AG04450 (cell line): ENCODE results near the gene WDR93. TPM values are rescaled to one million over a fixed set of nuclear protein-coding genes. Genes with fewer than 3 reads are reported as not detected.

Experiments used
- CTCF ChIA-PET: fragments of 300-600, 350-600 bp; formaldehyde crosslinking; extraction: SDS; loops from one replicate; lab custom pipeline; 2022; ENCODE audit warnings: antibody characterized with exemption, inconsistent platforms; lab: Charles Lee
- POLR2A ChIA-PET: fragments of 350-600 bp; formaldehyde crosslinking; extraction: SDS; loops from one replicate; lab custom pipeline; 2021; ENCODE audit warnings: antibody characterized with exemption, inconsistent platforms; lab: Yijun Ruan, JAX
- DNase-seq: peaks from one replicate; pipeline ENCODE4 v3.0.0-alpha.2; 2011; ENCODE audit warnings: low read depth, low spot score
- H3K27ac ChIP-seq: one replicate; pipeline ENCODE4 v1.5.1; 2012; ENCODE audit warnings: low read depth, low read length, control low read depth
- H3K27me3 ChIP-seq: one replicate; pipeline ENCODE4 v1.6.0; 2012; ENCODE audit warnings: low read length; ENCODE audit not compliant: control insufficient read depth, insufficient read depth
- H3K4me3 ChIP-seq: 2 replicates; pipeline ENCODE4 v1.5.1; 2011; ENCODE audit warnings: mild to moderate bottlenecking, low read depth, low read length, control low read depth
- H3K9me3 ChIP-seq: 2 replicates; pipeline ENCODE4 v1.5.1; 2012; ENCODE audit warnings: low read length; ENCODE audit not compliant: control insufficient read depth, insufficient read depth
- CTCF ChIP-seq: IDR thresholded peaks from 2 replicates; pipeline ENCODE4 v1.5.1; 2011; ENCODE audit warnings: low read depth, low read length, control low read depth, inconsistent platforms
- polyA plus RNA-seq: library from polyadenylated mRNA; depleted of rRNA; stranded (reverse); fragments of >200 nt; gene quantifications from 2 replicates; pipeline ENCODE4 v1.2.3, GENCODE V29; 2011

WDR93 gene
- polyA plus RNA-seq, 1 experiment = 0.05 TPM

- POLR2A ChIA-PET = interaction anchor here (0.9 kb wide), 1 partner anchor 10 kb away, joined by 4 read pairs; no protein-coding TSS in a partner anchor
- H3K4me3 ChIP-seq = peak within 1 kb of the TSS; percentile 59
- CTCF ChIA-PET = interaction anchor here (0.9 to 19.0 kb wide), 5 partner anchors 10 to 138 kb away, joined by 3 to 498 read pairs (median 13); no protein-coding TSS in a partner anchor
- TF ChIP-seq CTCF = peak; percentile 70
- H3K9me3 ChIP-seq = no peaks in the 10 kb centered on the region; the same call in 1 of the 2 replicates
- H3K27ac ChIP-seq = no peak within 1 kb of the TSS
- DNase-seq = peak; percentile 67
- peaks cover 33% of the 10 kb centered on the region for H3K27me3 ChIP-seq
Observed at GRCh38 chr15:89750560-89751542, 60.2 kb downstream of the WDR93 start, which contains the start of gene MESP1. TSS of gene MESP1 (minus strand) at chr15:89751249. CDS start at chr15:89751231, 18 bp downstream.

- TF ChIP-seq CTCF = no peak
- Histone ChIP-seq H3K27ac (no peak overlapping the region), H3K27me3 (peaks cover 27% of the 10 kb centered on the region), H3K9me3 (no peaks in the 10 kb centered on the region; the same call in 1 of the 2 replicates), H3K4me3 (no peak overlapping the region)
- ChIA-PET POLR2A (no interaction called here), CTCF (interaction anchor here (1.6 to 19.0 kb wide), 3 partner anchors 9 to 136 kb away, joined by 8 to 498 read pairs (median 21); no protein-coding TSS in a partner anchor)
- no peak for DNase-seq
Observed at GRCh38 chr15:89751748-89752147, 61.1 kb downstream of the WDR93 start.

- CTCF ChIA-PET = interaction anchor here (0.6 to 19.0 kb wide), 4 partner anchors 15 to 135 kb away, joined by 4 to 498 read pairs (median 12); partner anchors contain the start of gene MESP2
- POLR2A ChIA-PET = no interaction called here
Observed at GRCh38 chr15:89753855-89754254, 63.2 kb downstream of the WDR93 start.

GRCh38 chr15:89754361-89755154 lies 63.9 kb downstream of the WDR93 start:
- no peak for TF ChIP-seq CTCF
- ChIA-PET CTCF (interaction anchor here (0.6 to 19.0 kb wide), 4 partner anchors 16 to 134 kb away, joined by 4 to 498 read pairs (median 12); partner anchors contain the start of gene MESP2), POLR2A (no interaction called here)
- Histone ChIP-seq H3K4me3 (no peak overlapping the region), H3K9me3 (no peaks in the 10 kb centered on the region; the same call in 1 of the 2 replicates), H3K27me3 (peaks cover 8% of the 10 kb centered on the region), H3K27ac (no peak overlapping the region)
- DNase-seq = no peak

More at GRCh38 chr15:89753855-89754254, 63.2 kb downstream of the WDR93 start:
- peaks cover 14% of the 10 kb centered on the region for H3K27me3 ChIP-seq
- H3K9me3 ChIP-seq = no peaks in the 10 kb centered on the region; the same call in 1 of the 2 replicates
- H3K27ac ChIP-seq = no peak overlapping the region
- H3K4me3 ChIP-seq = no peak overlapping the region
- no peak for DNase-seq
- no peak for TF ChIP-seq CTCF
